Transverse colon (tissue), 4 donors: ENCODE measurements around the gene OR2T35. TPM values are rescaled to one million over a fixed set of nuclear protein-coding genes. Genes with fewer than 3 reads are reported as not detected.

ENCODE experiments used
- DNase-seq: peaks from one replicate; pipeline ENCODE4 v3.0.0-alpha.2; 2019
- H3K27ac ChIP-seq, 4 donors: fragments of 200-600 bp; sonication (generic); 2 replicates each; pipeline ENCODE4 v1.5.1; 2016 to 2018; ENCODE audit warnings: inconsistent platforms in 4 of 4
- H3K27me3 ChIP-seq: fragments of 200-600 bp; sonication (generic); 2 replicates; pipeline ENCODE4 v1.5.1; 2017; ENCODE audit warnings: inconsistent platforms
- H3K36me3 ChIP-seq, 4 donors: fragments of 200-600 bp; sonication (generic); 2 replicates each; pipeline ENCODE4 v1.5.1; 2017 to 2019; ENCODE audit warnings: inconsistent platforms in 4 of 4
- H3K4me1 ChIP-seq, 4 donors: fragments of 200-600 bp; sonication (generic); 2 replicates each; pipeline ENCODE4 v1.5.1; 2017 to 2020; ENCODE audit warnings: inconsistent platforms in 4 of 4
- H3K4me3 ChIP-seq, 4 donors: fragments of 200-600 bp; sonication (generic); 1 replicate in 1 of 4; 2 replicates in 3 of 4; pipeline versions ENCODE4 v1.5.1 to v1.6.1; 2017 to 2019; ENCODE audit warnings: inconsistent platforms in 4 of 4
- H3K9me3 ChIP-seq, 2 donors: fragments of 200-600 bp; sonication (generic); 2 replicates each; pipeline ENCODE4 v1.5.1; 2017 to 2019; ENCODE audit warnings: inconsistent platforms in 2 of 2
- CTCF ChIP-seq, 5 experiments: fragments of 200-600 bp in 3 of 5; fragments of 450-650 bp in 2 of 5; sonication (generic) in 3 of 5; IDR thresholded peaks; 1 replicate in 2 of 5; 2 replicates in 3 of 5; pipeline ENCODE4 v1.5.1; 2016 to 2017; ENCODE audit warnings: antibody characterized with exemption in 5 of 5, inconsistent platforms in 3 of 5, mild to moderate bottlenecking in 2 of 5, moderate library complexity in 1 of 5
- EP300 ChIP-seq: sonication (generic); formaldehyde crosslinking; IDR thresholded peaks from one replicate; pipeline ENCODE4 v1.6.1; 2017; ENCODE audit warnings: antibody characterized with exemption, low read depth
- POLR2A ChIP-seq: fragments of 450-650 bp; IDR thresholded peaks from one replicate; pipeline ENCODE4 v1.6.1; 2016; ENCODE audit warnings: antibody characterized with exemption, mild to moderate bottlenecking, moderate library complexity
- POLR2AphosphoS5 ChIP-seq, 3 donors: sonication (generic); formaldehyde crosslinking; IDR thresholded peaks; one replicate each; pipeline ENCODE4 v1.6.1; 2016; ENCODE audit warnings: antibody characterized with exemption in 3 of 3
- WGBS, 2 donors: methylation state at CpG; one replicate each; pipeline ENCODE4 v1.1.5; 2018; ENCODE audit warnings: low coverage in 1 of 2; 5-methylcytosine and 5-hydroxymethylcytosine counted together
- in situ Hi-C, 4 donors: fragments of 200-750 bp; cut with MboI; loops; one replicate each; pipeline versions ENCODE4 v1.15.0 to v1.15.1; 2017; ENCODE audit warnings: low sequenced_read_pairs in 3 of 4, low pct_ligation_motif_present in 1 of 4, low pct_unique_long_range_greater_than_20kb in 1 of 4
- intact Hi-C: fragments of 100-400 bp; cut with DNase I; formaldehyde crosslinking; loops from one replicate; pipeline ENCODE4 v1.15.1; 2023; ENCODE audit warnings: low total_unique reads
- total RNA-seq, 4 donors: library from RNA; depleted of rRNA; stranded (reverse); fragments of >200 nt; gene quantifications; one replicate each; pipeline ENCODE4 v1.1.0, GENCODE V29; 2016

OR2T35 gene
- total RNA-seq, 4 donors from 2014 or later = not detected

DNA sequence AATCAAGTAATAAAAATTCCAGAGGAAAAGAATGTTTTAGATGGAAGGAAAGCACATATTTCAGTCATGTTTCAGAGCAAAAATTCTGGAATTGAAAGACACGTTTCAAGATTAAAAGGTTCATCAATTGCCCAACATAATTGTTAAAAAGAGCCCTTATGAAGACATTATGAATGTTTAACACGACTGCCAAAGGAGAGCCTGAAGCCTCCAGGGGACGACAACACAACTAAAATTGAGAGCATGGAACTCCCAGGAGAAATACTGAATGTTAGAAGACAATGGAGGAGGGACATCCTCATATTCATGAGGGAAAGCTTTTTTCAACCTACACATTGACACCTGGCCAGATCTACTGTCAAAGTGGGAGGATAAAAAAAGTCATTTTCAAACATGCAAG lies 26.2 kb downstream of the OR2T35 start:
- Histone ChIP-seq H3K27me3 (no peaks in the 10 kb centered on the region), H3K4me3 (no peak overlapping the region), H3K36me3 (no peaks in the 10 kb centered on the region), H3K27ac (no peak overlapping the region), H3K4me1 (no peaks in the 10 kb centered on the region), H3K9me3 (no peaks in the 10 kb centered on the region)
- intact Hi-C loops = no loop called here
- 4 to 7% methylated on average over 3 of the region's 3 CpGs for WGBS, 2 donors
- no peak for TF ChIP-seq EP300
- TF ChIP-seq CTCF (IDR thresholded peaks at IDR 0.05) = peak in 4 of 5 experiments; percentile 44 to 61 (median 52)
- peak; percentile 70 for DNase-seq
- in situ Hi-C loops = no loop called here

- in situ Hi-C loops (no loop called here), intact Hi-C loops (no loop called here)
- Histone ChIP-seq H3K36me3 (no peaks in the 10 kb centered on the region), H3K27me3 (no peaks in the 10 kb centered on the region), H3K4me3 (no peak overlapping the region), H3K27ac (no peak overlapping the region), H3K4me1 (no peaks in the 10 kb centered on the region), H3K9me3 (no peaks in the 10 kb centered on the region)
- no peak for DNase-seq
- TF ChIP-seq CTCF (IDR thresholded peaks at IDR 0.05) (no peak), EP300 (no peak), POLR2AphosphoS5 (IDR thresholded peaks at IDR 0.05) (no peak), POLR2A (no peak)
- WGBS, 2 donors = 67 to 77% methylated on average over 7 of the region's 7 CpGs
Measured at GRCh38 chr1:248618119-248618518, 27.0 kb downstream of the OR2T35 start.

DNA sequence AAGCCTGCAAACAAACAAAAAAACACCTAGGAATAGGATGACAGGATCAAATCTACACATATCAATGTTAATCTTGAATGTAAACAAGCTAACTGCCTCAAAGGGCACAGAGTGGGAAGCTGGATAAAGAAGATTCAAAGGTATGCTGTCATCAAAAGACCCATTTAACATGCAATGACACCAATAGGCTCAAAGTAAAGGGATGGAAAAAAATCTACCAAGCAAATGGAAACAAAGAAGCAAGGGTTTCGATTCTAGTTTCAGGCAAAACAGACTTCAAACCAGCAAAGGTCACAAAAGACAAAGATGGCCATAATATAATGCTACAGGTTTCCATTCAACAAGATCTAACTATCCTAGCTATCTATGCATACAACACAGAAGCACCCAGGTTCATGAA lies 31.3 kb downstream of the OR2T35 start:
- intact Hi-C loops (no loop called here), in situ Hi-C loops (no loop called here)
- WGBS, 2 donors = 55 to 80% methylated on average over 1 of the region's 1 CpG
- H3K4me1 ChIP-seq = no peaks in the 10 kb centered on the region
- no peak overlapping the region for H3K27ac ChIP-seq
- no peaks in the 10 kb centered on the region for H3K27me3 ChIP-seq
- no peak for TF ChIP-seq EP300
- no peak for TF ChIP-seq CTCF (IDR thresholded peaks at IDR 0.05)
- no peak for TF ChIP-seq POLR2A
- no peak for TF ChIP-seq POLR2AphosphoS5 (IDR thresholded peaks at IDR 0.05)
- H3K4me3 ChIP-seq = no peak overlapping the region
- no peaks in the 10 kb centered on the region for H3K9me3 ChIP-seq
- no peaks in the 10 kb centered on the region for H3K36me3 ChIP-seq
- DNase-seq = no peak

DNA sequence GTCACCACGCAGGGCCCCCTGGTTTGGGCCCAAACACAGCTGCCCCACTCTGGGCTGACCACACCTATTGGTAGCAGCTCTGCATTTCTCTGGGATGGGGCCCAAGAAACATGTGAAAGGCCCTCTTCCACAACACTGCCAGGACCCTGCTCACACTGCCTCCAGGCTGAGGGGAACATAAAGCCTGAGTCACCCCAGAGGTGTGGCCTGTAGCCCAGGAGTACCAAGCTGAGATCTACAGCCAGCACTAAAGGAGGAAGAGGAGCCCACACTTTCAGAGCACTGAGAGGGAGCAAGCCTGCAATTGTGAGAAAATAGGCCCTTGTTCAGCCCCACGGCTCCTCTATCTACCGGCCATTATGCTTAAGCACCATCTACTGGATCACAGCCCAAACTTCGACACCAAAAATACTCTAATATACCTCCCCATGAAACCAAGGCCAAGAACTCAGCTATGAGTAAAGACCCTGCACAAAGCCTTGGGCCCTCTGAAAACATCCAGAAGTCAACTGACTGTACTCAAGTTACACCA lies 33.1 kb downstream of the OR2T35 start:
- 75 to 78% methylated on average over 1 to 4 of the region's 4 CpGs for WGBS, 2 donors

More for the DNA sequence above, 33.1 kb downstream of the OR2T35 start:
- in situ Hi-C loops (no loop called here), intact Hi-C loops (no loop called here)
- H3K27me3 ChIP-seq = no peaks in the 10 kb centered on the region
- TF ChIP-seq CTCF (IDR thresholded peaks at IDR 0.05) = no peak
- no peak for TF ChIP-seq EP300
- TF ChIP-seq POLR2A = no peak
- TF ChIP-seq POLR2AphosphoS5 (IDR thresholded peaks at IDR 0.05) = no peak
- H3K9me3 ChIP-seq = no peaks in the 10 kb centered on the region
- no peak overlapping the region for H3K4me3 ChIP-seq
- H3K36me3 ChIP-seq = no peaks in the 10 kb centered on the region
- no peaks in the 10 kb centered on the region for H3K4me1 ChIP-seq
- no peak for DNase-seq
- no peak overlapping the region for H3K27ac ChIP-seq
